Epithelial cell of proximal tubule (primary cell): ENCODE results near the gene PARD3B. TPM values are rescaled to one million over a fixed set of nuclear protein-coding genes. Genes with fewer than 3 reads are reported as not detected.

Source experiments
- DNase-seq: peaks from one replicate; pipeline ENCODE4 v3.0.0-alpha.2; 2011; ENCODE audit warnings: low read depth
- H3K4me3 ChIP-seq: 2 replicates; pipeline ENCODE4 v1.5.1; 2011; ENCODE audit warnings: low read depth, mild to moderate bottlenecking, low read length
- CTCF ChIP-seq: conservative IDR thresholded peaks from 2 replicates; pipeline ENCODE4 v1.5.1; 2012; ENCODE audit warnings: low read depth, mild to moderate bottlenecking, low read length
- total RNA-seq: library from RNA; depleted of rRNA; stranded (reverse); fragments of >200 nt; gene quantifications from 2 replicates; pipeline ENCODE4 v1.2.3, GENCODE V29; 2015

PARD3B gene
- total RNA-seq, 1 donor from 2014 or later: 3.6 TPM

GRCh38 chr2:204725693-204726360 is 180.6 kb downstream of the PARD3B start:
- TF ChIP-seq CTCF: no peak
- no peak for DNase-seq
- H3K4me3 ChIP-seq: no peak overlapping the region

GRCh38 chr2:204726831-204727230 is 181.6 kb downstream of the PARD3B start:
- DNase-seq: no peak
- H3K4me3 ChIP-seq: no peak overlapping the region
- TF ChIP-seq CTCF: no peak

GRCh38 chr2:204727368-204727767 is 182.1 kb downstream of the PARD3B start:
- H3K4me3 ChIP-seq: no peak overlapping the region
- no peak for TF ChIP-seq CTCF
- DNase-seq: no peak

- H3K4me3 ChIP-seq: no peak overlapping the region
- no peak for TF ChIP-seq CTCF
- DNase-seq: no peak
Measured at GRCh38 chr2:204730603-204731002, 185.3 kb downstream of the PARD3B start.

DNA sequence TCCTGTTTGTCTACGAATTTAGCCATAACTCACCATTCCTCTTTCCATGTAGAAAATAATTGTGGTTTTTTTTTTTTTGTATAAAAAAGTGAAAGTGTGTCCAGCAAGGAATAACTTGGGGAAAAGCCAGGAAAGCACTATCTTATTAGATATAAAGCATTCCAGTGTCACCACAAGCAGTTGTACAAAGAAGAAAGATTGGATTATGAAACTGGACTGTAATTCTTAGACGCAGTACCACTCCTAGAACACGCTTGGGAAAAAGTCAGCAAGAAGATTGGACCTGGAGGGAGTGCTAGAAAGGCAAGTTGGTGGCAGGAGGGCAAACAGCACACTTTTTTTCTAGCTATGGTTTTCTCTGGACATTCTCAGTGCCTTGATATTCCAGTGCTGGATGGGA is 186.7 kb downstream of the PARD3B start:
- H3K4me3 ChIP-seq: peak overlapping the region; percentile 0
- no peak for TF ChIP-seq CTCF
- peak; percentile 50 for DNase-seq

DNA sequence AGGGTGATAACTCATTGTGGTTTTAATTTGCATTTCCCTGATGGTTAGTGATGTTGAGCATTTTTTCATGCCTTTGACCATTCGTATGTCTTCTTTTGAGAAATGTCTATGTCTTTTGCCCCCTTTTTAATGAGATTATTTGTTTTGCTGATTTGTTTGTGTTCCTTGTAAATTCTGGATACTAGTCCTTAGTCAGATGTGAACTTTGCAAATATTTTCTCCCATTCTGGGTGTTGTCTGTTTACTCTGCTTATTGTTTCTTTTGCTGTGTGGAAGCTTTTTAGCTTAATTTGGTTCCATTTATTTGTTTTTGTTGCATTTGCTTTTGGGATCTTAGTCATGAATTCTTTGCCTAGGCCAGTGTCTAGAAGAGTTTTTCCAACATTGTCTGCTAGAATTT is 192.0 kb downstream of the PARD3B start:
- H3K4me3 ChIP-seq: no peak overlapping the region
- TF ChIP-seq CTCF: no peak
- DNase-seq: no peak

GRCh38 chr2:204738721-204739120 is 193.4 kb downstream of the PARD3B start:
- no peak for DNase-seq
- no peak for TF ChIP-seq CTCF

More at GRCh38 chr2:204738721-204739120, 193.4 kb downstream of the PARD3B start:
- H3K4me3 ChIP-seq: no peak overlapping the region
